Upper lobe of left lung (tissue), 6 donors: ENCODE results near the gene ANKRD62. TPM values are rescaled to one million over a fixed set of nuclear protein-coding genes. Genes with fewer than 3 reads are reported as not detected.

Experiments used
- ATAC-seq, 2 donors: fragments of 200-7000 bp; cut with Tn5 transposase; one replicate each; pipeline ENCODE4 v1.9.1; 2022; ENCODE audit warnings: mild to moderate bottlenecking in 2 of 2, moderate library complexity in 2 of 2; ENCODE audit not compliant: low FRiP score in 2 of 2
- DNase-seq, 2 donors: peaks; one replicate each; pipeline ENCODE4 v3.0.0-alpha.2; 2019 to 2020
- H3K27ac ChIP-seq, 4 donors: fragments of 200-600 bp; sonication (generic); one replicate each; pipeline ENCODE4 v1.5.1; 2016 to 2019
- H3K27me3 ChIP-seq, 4 donors: fragments of 200-600 bp; sonication (generic); one replicate each; pipeline ENCODE4 v1.5.1; 2017 to 2019
- H3K36me3 ChIP-seq, 4 donors: fragments of 200-600 bp; sonication (generic); one replicate each; pipeline ENCODE4 v1.5.1; 2016 to 2019
- H3K4me1 ChIP-seq, 4 donors: fragments of 200-600 bp; sonication (generic); one replicate each; pipeline ENCODE4 v1.5.1; 2018 to 2019
- H3K4me3 ChIP-seq, 4 donors: fragments of 200-600 bp; sonication (generic); one replicate each; pipeline ENCODE4 v1.5.1; 2017 to 2019; ENCODE audit warnings: mild to moderate bottlenecking in 2 of 4, moderate library complexity in 1 of 4
- H3K9me3 ChIP-seq, 4 donors: fragments of 200-600 bp; sonication (generic); one replicate each; pipeline ENCODE4 v1.5.1; 2018 to 2019
- CTCF ChIP-seq, 6 experiments: fragments of 450-650 bp in 4 of 6; fragments of 200-600 bp in 2 of 6; sonication (generic) in 2 of 6; IDR thresholded peaks; one replicate each; pipeline ENCODE4 v1.5.1; 2016 to 2019; ENCODE audit warnings: antibody characterized with exemption in 6 of 6
- EP300 ChIP-seq, 4 donors: sonication (generic); formaldehyde crosslinking; IDR thresholded peaks; one replicate each; pipeline ENCODE4 v1.5.1; 2017; ENCODE audit warnings: antibody characterized with exemption in 4 of 4, control low read depth in 2 of 4
- POLR2A ChIP-seq, 4 donors: fragments of 450-650 bp; IDR thresholded peaks; one replicate each; pipeline ENCODE4 v1.5.1; 2016 to 2017; ENCODE audit warnings: antibody characterized with exemption in 4 of 4, mild to moderate bottlenecking in 2 of 4
- POLR2AphosphoS5 ChIP-seq, 2 donors: sonication (generic); formaldehyde crosslinking; IDR thresholded peaks; one replicate each; pipeline ENCODE4 v1.5.1; 2017; ENCODE audit warnings: antibody characterized with exemption in 2 of 2
- WGBS, 2 donors: methylation state at CpG; one replicate each; pipeline ENCODE4 v1.1.5; 2017 to 2018; 5-methylcytosine and 5-hydroxymethylcytosine counted together
- total RNA-seq, 6 donors: library from RNA; depleted of rRNA in 4 of 6; stranded (reverse); fragments of >200 nt in 4 of 6; gene quantifications; one replicate each; pipeline versions ENCODE4 v1.1.0 to v1.2.1, GENCODE V29; 2016 to 2021
- donor health status: DM: no; HTN: no; CAD: no; lungs with moderate emphysema.
- donor health status: DM: no; HTN: yes; CAD: no; lungs with severe emphysema.

ANKRD62 gene
- total RNA-seq, 6 donors from 2014 or later, result 0.30 to 6.3 (median 0.40) TPM; not detected in 3

DNA sequence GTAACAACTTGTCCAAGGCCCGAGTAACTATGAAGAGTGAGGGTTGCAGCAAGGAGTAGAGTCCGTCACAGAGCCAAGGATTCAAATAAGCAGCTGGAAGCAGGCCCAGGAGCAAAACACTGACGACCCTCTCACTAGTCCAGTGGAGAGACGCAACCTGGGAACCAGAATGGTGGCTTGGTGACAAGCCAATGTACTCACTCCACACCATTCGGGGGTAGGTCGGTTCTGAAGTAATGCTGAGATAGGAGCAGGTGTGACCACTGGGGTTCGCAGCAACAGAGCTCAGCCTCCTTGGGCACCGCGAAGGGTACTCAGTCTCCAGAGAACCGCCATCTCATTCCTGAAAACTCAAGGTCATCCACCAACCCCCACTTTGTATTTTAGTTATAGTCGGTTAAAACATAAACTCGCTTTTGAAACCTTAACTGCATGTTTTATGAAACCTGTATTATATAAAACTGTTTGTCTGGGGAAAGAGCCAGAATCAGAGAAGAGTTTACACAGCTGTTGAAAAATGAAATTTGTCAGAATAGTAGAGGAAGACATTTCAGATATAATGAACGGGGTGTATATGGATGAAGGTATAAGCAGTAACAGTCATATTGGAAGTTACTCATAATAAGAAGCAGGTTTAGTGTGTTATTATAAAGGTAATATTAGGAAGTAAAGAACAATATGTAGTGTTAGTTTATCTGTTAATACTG is 8.6 kb downstream of the ANKRD62 start:
- no peaks in the 10 kb centered on the region for H3K36me3 ChIP-seq
- no peak overlapping the region for H3K27ac ChIP-seq
- WGBS, 2 donors, result 67 to 70% methylated on average over 13 of the region's 13 CpGs
- no peaks in the 10 kb centered on the region for H3K9me3 ChIP-seq
- H3K4me3 ChIP-seq, result no peak overlapping the region
- H3K27me3 ChIP-seq, result no peaks in the 10 kb centered on the region
- DNase-seq (no peak), ATAC-seq (no peak)
- no peaks in the 10 kb centered on the region for H3K4me1 ChIP-seq
- TF ChIP-seq POLR2AphosphoS5 (IDR thresholded peaks at IDR 0.05), result no peak
- TF ChIP-seq CTCF (IDR thresholded peaks at IDR 0.05), result no peak
- no peak for TF ChIP-seq EP300 (IDR thresholded peaks at IDR 0.05)
- TF ChIP-seq POLR2A (IDR thresholded peaks at IDR 0.05), result no peak

DNA sequence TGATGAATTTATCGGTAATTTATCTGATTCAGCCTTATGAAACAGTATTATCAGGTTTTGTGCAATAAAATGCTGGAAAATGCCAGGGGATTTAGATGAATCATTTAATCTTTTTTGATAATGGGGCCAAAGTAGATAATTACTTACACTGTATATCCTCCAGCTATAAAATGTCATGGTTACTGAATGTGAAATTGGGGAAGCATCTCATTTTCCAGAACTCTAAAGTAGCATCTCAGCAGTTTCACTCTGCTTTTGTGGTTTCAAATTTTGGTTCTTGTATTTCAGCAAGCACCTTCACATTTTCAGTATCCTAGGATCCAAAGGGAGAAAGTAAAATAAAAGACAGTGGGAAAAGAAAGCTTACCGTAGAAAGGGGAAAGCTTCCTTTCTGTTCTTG is 12.8 kb downstream of the ANKRD62 start:
- WGBS, 2 donors, result 79 to 84% methylated on average over 2 of the region's 2 CpGs
- no peak overlapping the region for H3K27ac ChIP-seq
- DNase-seq, result no peak
- no peaks in the 10 kb centered on the region for H3K27me3 ChIP-seq
- no peaks in the 10 kb centered on the region for H3K36me3 ChIP-seq
- TF ChIP-seq EP300 (IDR thresholded peaks at IDR 0.05), result no peak
- TF ChIP-seq POLR2AphosphoS5 (IDR thresholded peaks at IDR 0.05), result no peak
- no peak for TF ChIP-seq POLR2A (IDR thresholded peaks at IDR 0.05)
- TF ChIP-seq CTCF (IDR thresholded peaks at IDR 0.05), result no peak
- no peaks in the 10 kb centered on the region for H3K4me1 ChIP-seq
- H3K4me3 ChIP-seq, result no peak overlapping the region
- no peak for ATAC-seq
- no peaks in the 10 kb centered on the region for H3K9me3 ChIP-seq

- Histone ChIP-seq H3K27me3 (no peaks in the 10 kb centered on the region), H3K36me3 (no peaks in the 10 kb centered on the region), H3K4me3 (no peak overlapping the region), H3K27ac (no peak overlapping the region), H3K4me1 (no peaks in the 10 kb centered on the region), H3K9me3 (no peaks in the 10 kb centered on the region)
- TF ChIP-seq CTCF (IDR thresholded peaks at IDR 0.05) (no peak), POLR2A (IDR thresholded peaks at IDR 0.05) (no peak), POLR2AphosphoS5 (IDR thresholded peaks at IDR 0.05) (no peak), EP300 (IDR thresholded peaks at IDR 0.05) (no peak)
- no peak for ATAC-seq
- WGBS, 2 donors, result 81 to 93% methylated on average over 3 of the region's 3 CpGs
- no peak for DNase-seq
These were observed 16.2 kb downstream of the ANKRD62 start for GRCh38 chr18:12109836-12110235.

- ATAC-seq (no peak), DNase-seq (no peak)
- Histone ChIP-seq H3K27ac (no peak overlapping the region), H3K36me3 (no peaks in the 10 kb centered on the region), H3K27me3 (no peaks in the 10 kb centered on the region), H3K4me3 (no peak overlapping the region), H3K9me3 (no peaks in the 10 kb centered on the region), H3K4me1 (no peaks in the 10 kb centered on the region)
- WGBS, 2 donors, result 70 to 77% methylated on average over 5 of the region's 5 CpGs
- TF ChIP-seq POLR2A (IDR thresholded peaks at IDR 0.05) (no peak), POLR2AphosphoS5 (IDR thresholded peaks at IDR 0.05) (no peak), EP300 (IDR thresholded peaks at IDR 0.05) (no peak), CTCF (IDR thresholded peaks at IDR 0.05) (no peak)
These were observed 20.5 kb downstream of the ANKRD62 start for GRCh38 chr18:12113999-12114646.
